ENCODE measurements around the gene ZNF496. TPM values are rescaled to one million over a fixed set of nuclear protein-coding genes. Genes with fewer than 3 reads are reported as not detected.
A peak's percentile ranks its signal among the peaks of the same experiment; 100 is the strongest.

Gene ZNF496
- total and polyA plus RNA-seq, 9 of the 15 experiments (the other 6 are each of a cell fraction or from before 2014, with no cell fraction given), result 4.3 to 54.0 (median 31.3) TPM

DNA sequence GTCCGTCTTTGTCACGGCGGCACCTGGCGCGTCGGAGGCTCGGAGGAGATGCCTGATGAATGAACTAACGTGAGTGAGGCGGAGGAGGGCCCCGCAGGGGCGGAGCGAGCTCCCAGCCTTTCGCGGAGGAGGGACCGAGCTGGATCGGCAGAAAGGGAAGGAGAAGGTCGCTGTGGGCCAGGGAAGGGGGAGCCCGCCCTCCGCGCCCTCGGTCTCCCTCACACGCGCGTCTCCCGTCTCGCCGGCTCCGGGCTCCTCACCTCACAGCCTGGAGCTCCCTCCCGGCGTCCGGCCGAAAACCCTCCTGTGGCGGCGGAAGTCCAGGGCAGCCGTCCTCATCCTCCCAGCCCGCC, 519 bp downstream of the ZNF496 start (continued):
- TF ChIP-seq, protein P1, sequence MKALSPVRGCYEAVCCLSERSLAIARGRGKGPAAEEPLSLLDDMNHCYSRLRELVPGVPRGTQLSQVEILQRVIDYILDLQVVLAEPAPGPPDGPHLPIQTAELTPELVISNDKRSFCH (CRISPR knock-in tag; IDR thresholded peaks at IDR 0.05), result no peak
- TF ChIP-seq, protein P1 (tag; IDR thresholded peaks at IDR 0.05), result no peak
- TF ChIP-seq, protein P2, sequence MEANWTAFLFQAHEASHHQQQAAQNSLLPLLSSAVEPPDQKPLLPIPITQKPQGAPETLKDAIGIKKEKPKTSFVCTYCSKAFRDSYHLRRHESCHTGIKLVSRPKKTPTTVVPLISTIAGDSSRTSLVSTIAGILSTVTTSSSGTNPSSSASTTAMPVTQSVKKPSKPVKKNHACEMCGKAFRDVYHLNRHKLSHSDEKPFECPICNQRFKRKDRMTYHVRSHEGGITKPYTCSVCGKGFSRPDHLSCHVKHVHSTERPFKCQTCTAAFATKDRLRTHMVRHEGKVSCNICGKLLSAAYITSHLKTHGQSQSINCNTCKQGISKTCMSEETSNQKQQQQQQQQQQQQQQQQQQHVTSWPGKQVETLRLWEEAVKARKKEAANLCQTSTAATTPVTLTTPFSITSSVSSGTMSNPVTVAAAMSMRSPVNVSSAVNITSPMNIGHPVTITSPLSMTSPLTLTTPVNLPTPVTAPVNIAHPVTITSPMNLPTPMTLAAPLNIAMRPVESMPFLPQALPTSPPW (CRISPR knock-in tag; IDR thresholded peaks at IDR 0.05), result no peak
- TF ChIP-seq GTF2F1 (IDR thresholded peaks at IDR 0.05; ENCODE audit: low read depth, low read length), result no peak
- no peak for TF ChIP-seq MCM2 (IDR thresholded peaks at IDR 0.05; ENCODE audit: low read depth)
- TF ChIP-seq ATF1 (CRISPR knock-in tag; IDR thresholded peaks at IDR 0.05), result no peak
- TF ChIP-seq ATF1 (tag; IDR thresholded peaks at IDR 0.05), result peak; percentile 26
- TF ChIP-seq RBFOX2 (IDR thresholded peaks at IDR 0.05; ENCODE audit: low read depth, low read length), result peak; percentile 91
- TF ChIP-seq POLR2H (tag; IDR thresholded peaks at IDR 0.05; ENCODE audit: low read depth), result no peak
- no peak for TF ChIP-seq RAD51 (IDR thresholded peaks at IDR 0.05; ENCODE audit: borderline replicate concordance, low read depth)
- TF ChIP-seq, protein P3, sequence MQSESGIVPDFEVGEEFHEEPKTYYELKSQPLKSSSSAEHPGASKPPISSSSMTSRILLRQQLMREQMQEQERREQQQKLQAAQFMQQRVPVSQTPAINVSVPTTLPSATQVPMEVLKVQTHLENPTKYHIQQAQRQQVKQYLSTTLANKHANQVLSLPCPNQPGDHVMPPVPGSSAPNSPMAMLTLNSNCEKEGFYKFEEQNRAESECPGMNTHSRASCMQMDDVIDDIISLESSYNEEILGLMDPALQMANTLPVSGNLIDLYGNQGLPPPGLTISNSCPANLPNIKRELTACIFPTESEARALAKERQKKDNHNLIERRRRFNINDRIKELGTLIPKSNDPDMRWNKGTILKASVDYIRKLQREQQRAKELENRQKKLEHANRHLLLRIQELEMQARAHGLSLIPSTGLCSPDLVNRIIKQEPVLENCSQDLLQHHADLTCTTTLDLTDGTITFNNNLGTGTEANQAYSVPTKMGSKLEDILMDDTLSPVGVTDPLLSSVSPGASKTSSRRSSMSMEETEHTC (IDR thresholded peaks at IDR 0.05), result peak; percentile 19; the same call in 1 of the 2 replicates
- TF ChIP-seq ZNF134 (CRISPR knock-in tag; conservative IDR thresholded peaks at IDR 0.05), result no peak
- TF ChIP-seq, protein P4, sequence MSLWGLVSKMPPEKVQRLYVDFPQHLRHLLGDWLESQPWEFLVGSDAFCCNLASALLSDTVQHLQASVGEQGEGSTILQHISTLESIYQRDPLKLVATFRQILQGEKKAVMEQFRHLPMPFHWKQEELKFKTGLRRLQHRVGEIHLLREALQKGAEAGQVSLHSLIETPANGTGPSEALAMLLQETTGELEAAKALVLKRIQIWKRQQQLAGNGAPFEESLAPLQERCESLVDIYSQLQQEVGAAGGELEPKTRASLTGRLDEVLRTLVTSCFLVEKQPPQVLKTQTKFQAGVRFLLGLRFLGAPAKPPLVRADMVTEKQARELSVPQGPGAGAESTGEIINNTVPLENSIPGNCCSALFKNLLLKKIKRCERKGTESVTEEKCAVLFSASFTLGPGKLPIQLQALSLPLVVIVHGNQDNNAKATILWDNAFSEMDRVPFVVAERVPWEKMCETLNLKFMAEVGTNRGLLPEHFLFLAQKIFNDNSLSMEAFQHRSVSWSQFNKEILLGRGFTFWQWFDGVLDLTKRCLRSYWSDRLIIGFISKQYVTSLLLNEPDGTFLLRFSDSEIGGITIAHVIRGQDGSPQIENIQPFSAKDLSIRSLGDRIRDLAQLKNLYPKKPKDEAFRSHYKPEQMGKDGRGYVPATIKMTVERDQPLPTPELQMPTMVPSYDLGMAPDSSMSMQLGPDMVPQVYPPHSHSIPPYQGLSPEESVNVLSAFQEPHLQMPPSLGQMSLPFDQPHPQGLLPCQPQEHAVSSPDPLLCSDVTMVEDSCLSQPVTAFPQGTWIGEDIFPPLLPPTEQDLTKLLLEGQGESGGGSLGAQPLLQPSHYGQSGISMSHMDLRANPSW (CRISPR knock-in tag; IDR thresholded peaks at IDR 0.05), result peak; percentile 45; the same call in 1 of the 2 replicates
- peak; percentile 16; the same call in 1 of the 2 replicates for TF ChIP-seq NR4A1 (CRISPR knock-in tag; IDR thresholded peaks at IDR 0.05)
- TF ChIP-seq NR4A1 (tag; IDR thresholded peaks at IDR 0.05), result no peak
- no peak for TF ChIP-seq ZNF586 (CRISPR knock-in tag; conservative IDR thresholded peaks at IDR 0.05)
- no peak for TF ChIP-seq ZNF124 (CRISPR knock-in tag; IDR thresholded peaks at IDR 0.05)
- peak; percentile 65 for TF ChIP-seq CREM (IDR thresholded peaks at IDR 0.05; ENCODE audit: low read depth)
- no peak for TF ChIP-seq ZFPM2 (CRISPR knock-in tag; IDR thresholded peaks at IDR 0.05)
- 0 out of 2 replicates have a peak, but pooled peaks have one; percentile 53 for TF ChIP-seq ZBTB17 (CRISPR knock-in tag; IDR thresholded peaks at IDR 0.05)
- no peak for TF ChIP-seq ELK3 (CRISPR knock-in tag; IDR thresholded peaks at IDR 0.05)
- no peak for TF ChIP-seq SLC30A9 (CRISPR knock-in tag; IDR thresholded peaks at IDR 0.05)
- 0 out of 2 replicates have a peak, but pooled peaks have one; percentile 21 for TF ChIP-seq NBN (IDR thresholded peaks at IDR 0.05; ENCODE audit: low read depth)
- no peak for TF ChIP-seq KDM1A (IDR thresholded peaks at IDR 0.05)
- peak; percentile 64 for TF ChIP-seq MEIS2 (IDR thresholded peaks at IDR 0.05; ENCODE audit: partially characterized antibody)
- TF ChIP-seq TRIM28 (IDR thresholded peaks at IDR 0.05), result no peak
